AG08396 (cell line): ENCODE results near the gene GAGE12H.
"Not testable (repeated sequence)": the region's sequence is repeated elsewhere in the genome, so short reads cannot be mapped to it uniquely, and the experiment has no call there.

Experiments
- DNase-seq: peaks from one replicate; pipeline ENCODE4 v3.0.0; 2012; ENCODE audit warnings: low spot score, mixed read lengths

The GAGE12H gene

DNA sequence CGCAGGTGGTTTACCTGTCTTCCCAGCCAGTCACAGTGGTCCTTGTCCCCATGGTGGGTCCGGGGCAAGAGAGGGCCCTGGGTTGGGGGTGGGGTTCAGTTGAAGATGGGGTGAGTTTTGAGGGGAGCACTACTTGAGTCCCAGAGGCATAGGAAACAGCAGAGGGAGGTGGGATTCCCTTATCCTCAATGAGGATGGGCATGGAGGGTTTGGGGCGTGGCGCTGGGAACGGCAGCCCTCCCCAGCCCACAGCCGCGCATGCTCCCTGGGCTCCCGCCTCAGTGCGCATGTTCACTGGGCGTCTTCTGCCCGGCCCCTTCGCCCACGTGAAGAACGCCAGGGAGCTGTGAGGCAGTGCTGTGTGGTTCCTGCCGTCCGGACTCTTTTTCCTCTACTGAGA lies at the start of gene GAGE12H:
Gene GAGE12H (plus strand): TSS at position 301 of the 400 bp plus-strand sequence. CDS start 1,155 bp downstream, outside the sequence.
- DNase-seq = not testable (repeated sequence)

GRCh38 chrX:49531877-49532276 lies 47.9 kb upstream of the GAGE12H start, which contains the start of gene GAGE12C:
TSS of gene GAGE12C (plus strand) at chrX:49532177. CDS start at chrX:49533332, 1,155 bp downstream.
- DNase-seq = not testable (repeated sequence)

DNA sequence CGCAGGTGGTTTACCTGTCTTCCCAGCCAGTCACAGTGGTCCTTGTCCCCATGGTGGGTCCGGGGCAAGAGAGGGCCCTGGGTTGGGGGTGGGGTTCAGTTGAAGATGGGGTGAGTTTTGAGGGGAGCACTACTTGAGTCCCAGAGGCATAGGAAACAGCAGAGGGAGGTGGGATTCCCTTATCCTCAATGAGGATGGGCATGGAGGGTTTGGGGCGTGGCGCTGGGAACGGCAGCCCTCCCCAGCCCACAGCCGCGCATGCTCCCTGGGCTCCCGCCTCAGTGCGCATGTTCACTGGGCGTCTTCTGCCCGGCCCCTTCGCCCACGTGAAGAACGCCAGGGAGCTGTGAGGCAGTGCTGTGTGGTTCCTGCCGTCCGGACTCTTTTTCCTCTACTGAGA lies 38.3 kb upstream of the GAGE12H start, which contains the start of gene GAGE12D:
Gene GAGE12D (plus strand): TSS at position 301 of the 400 bp plus-strand sequence. CDS start 1,155 bp downstream, outside the sequence.
- not testable (repeated sequence) for DNase-seq

DNA sequence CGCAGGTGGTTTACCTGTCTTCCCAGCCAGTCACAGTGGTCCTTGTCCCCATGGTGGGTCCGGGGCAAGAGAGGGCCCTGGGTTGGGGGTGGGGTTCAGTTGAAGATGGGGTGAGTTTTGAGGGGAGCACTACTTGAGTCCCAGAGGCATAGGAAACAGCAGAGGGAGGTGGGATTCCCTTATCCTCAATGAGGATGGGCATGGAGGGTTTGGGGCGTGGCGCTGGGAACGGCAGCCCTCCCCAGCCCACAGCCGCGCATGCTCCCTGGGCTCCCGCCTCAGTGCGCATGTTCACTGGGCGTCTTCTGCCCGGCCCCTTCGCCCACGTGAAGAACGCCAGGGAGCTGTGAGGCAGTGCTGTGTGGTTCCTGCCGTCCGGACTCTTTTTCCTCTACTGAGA lies 28.8 kb upstream of the GAGE12H start, which contains the start of gene GAGE12E:
Gene GAGE12E (plus strand): TSS at position 301 of the 400 bp plus-strand sequence. CDS start 1,155 bp downstream, outside the sequence.
- DNase-seq = not testable (repeated sequence)

DNA sequence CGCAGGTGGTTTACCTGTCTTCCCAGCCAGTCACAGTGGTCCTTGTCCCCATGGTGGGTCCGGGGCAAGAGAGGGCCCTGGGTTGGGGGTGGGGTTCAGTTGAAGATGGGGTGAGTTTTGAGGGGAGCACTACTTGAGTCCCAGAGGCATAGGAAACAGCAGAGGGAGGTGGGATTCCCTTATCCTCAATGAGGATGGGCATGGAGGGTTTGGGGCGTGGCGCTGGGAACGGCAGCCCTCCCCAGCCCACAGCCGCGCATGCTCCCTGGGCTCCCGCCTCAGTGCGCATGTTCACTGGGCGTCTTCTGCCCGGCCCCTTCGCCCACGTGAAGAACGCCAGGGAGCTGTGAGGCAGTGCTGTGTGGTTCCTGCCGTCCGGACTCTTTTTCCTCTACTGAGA lies 19.2 kb upstream of the GAGE12H start, which contains the start of gene GAGE12F:
Gene GAGE12F (plus strand): TSS at position 301 of the 400 bp plus-strand sequence. CDS start 1,155 bp downstream, outside the sequence.
- DNase-seq = not testable (repeated sequence)

- DNase-seq = not testable (repeated sequence)
Observed at GRCh38 chrX:49568728-49569127, 11.0 kb upstream of the GAGE12H start.

DNA sequence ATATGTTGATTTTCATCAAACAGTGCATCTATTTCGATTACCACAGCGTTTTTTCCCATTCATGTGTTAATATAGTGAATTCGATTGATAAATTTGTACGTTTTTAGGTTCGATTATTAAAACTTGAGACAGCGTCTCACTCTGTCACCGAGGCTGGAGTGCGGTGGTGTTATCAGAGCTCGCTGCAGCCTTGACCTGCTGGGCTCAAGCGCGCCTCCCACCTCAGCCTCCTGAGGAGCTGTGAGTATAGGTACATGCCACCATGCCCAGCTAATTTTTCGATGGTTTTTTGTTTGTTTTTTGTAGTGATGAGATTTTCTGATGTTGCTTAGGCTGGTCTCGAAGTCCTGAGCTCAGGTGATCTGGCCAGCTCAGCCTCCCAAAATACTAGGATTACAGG lies 10.6 kb upstream of the GAGE12H start:
- DNase-seq = not testable (repeated sequence)

DNA sequence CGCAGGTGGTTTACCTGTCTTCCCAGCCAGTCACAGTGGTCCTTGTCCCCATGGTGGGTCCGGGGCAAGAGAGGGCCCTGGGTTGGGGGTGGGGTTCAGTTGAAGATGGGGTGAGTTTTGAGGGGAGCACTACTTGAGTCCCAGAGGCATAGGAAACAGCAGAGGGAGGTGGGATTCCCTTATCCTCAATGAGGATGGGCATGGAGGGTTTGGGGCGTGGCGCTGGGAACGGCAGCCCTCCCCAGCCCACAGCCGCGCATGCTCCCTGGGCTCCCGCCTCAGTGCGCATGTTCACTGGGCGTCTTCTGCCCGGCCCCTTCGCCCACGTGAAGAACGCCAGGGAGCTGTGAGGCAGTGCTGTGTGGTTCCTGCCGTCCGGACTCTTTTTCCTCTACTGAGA lies 9.6 kb upstream of the GAGE12H start, which contains the start of gene GAGE12G:
Gene GAGE12G (plus strand): TSS at position 301 of the 400 bp plus-strand sequence. CDS start 1,155 bp downstream, outside the sequence.
- not testable (repeated sequence) for DNase-seq

DNA sequence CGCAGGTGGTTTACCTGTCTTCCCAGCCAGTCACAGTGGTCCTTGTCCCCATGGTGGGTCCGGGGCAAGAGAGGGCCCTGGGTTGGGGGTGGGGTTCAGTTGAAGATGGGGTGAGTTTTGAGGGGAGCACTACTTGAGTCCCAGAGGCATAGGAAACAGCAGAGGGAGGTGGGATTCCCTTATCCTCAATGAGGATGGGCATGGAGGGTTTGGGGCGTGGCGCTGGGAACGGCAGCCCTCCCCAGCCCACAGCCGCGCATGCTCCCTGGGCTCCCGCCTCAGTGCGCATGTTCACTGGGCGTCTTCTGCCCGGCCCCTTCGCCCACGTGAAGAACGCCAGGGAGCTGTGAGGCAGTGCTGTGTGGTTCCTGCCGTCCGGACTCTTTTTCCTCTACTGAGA lies 9.4 kb downstream of the GAGE12H start, which contains the start of gene GAGE2A:
Gene GAGE2A (plus strand): TSS at position 301 of the 400 bp plus-strand sequence. CDS start 1,155 bp downstream, outside the sequence.
- not testable (repeated sequence) for DNase-seq

DNA sequence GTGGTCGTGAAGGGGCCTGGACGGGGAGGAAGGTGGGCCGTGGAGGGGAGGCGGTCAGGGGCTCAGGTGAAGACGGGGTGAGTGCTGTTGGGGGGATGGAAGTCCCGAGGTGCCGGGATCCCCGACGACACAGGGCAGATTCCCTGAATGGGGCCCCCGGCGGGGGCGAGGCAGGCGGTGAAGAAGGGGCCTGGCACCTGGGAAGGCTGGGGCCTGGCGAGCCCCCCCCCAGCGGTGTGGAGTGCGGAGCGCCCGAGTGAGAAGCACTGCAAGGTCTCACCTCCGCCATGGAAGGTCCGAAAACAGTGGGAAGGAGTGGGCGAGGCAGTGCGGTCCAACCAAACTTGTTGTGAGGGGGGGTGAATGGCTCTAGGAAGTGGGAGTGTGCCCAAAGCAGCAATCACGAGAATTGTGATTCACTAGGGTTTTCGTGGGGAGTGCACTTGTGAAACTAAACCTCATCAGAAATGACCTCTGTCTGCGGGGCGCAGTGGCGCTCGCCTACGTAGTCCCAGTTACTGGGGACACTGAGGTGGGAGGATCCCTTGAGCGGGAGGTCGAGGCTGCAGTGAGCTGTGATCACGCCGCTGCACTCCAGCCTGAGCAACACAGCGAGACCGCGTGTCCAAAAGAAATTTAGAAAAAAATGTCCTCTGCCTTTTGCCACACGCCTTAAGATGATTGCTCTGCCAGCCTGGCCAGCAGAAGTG lies 10.2 kb downstream of the GAGE12H start:
- DNase-seq = not testable (repeated sequence)

DNA sequence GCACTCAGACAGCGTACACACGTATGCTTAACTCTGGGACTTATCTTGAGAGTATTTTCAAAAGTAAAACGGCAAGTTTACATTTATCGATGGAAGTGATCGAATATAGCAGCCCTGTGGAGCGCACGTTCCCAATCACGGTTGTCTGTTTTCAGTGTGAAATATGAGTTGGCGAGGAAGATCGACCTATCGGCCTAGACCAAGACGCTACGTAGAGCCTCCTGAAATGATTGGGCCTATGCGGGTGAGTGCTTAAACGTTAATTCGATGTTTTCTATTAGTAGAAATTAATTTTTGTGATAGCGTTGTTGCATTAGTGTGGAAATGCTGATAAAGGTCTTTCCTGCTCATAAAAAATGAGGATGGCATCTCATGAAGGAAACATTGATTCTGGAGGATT lies 10.7 kb downstream of the GAGE12H start:
- not testable (repeated sequence) for DNase-seq

DNA sequence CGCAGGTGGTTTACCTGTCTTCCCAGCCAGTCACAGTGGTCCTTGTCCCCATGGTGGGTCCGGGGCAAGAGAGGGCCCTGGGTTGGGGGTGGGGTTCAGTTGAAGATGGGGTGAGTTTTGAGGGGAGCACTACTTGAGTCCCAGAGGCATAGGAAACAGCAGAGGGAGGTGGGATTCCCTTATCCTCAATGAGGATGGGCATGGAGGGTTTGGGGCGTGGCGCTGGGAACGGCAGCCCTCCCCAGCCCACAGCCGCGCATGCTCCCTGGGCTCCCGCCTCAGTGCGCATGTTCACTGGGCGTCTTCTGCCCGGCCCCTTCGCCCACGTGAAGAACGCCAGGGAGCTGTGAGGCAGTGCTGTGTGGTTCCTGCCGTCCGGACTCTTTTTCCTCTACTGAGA lies 19.0 kb downstream of the GAGE12H start, which contains the start of gene GAGE1:
Gene GAGE1 (plus strand): TSS at position 301 of the 400 bp plus-strand sequence. CDS start 1,155 bp downstream, outside the sequence.
- not testable (repeated sequence) for DNase-seq

DNA sequence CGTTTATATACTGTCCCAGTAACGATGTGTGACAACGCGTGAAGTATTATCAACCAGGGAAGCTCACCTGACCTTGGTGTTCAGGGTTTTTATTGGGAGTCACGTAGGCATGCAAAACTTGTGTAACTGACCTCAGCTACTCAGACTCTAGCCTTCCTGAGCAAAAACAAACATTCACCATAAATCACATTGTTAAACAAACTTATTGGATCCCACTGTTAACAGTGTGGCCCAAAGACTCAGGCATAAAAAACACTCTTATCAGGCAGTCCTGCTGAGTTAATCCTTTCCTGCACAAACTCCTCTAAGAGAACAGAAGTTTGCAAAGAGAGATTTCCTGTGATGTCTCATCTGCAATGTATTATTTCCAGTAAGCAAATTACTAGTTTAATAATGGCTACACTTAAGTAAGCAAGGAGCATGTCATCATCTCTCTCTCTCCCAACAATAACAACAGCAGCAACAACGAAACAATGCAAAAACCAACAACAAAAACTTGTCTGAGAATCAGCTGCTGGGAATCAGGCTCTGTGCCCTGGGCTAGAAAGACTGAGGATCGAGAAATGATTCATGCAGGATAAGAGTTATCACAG lies 31.1 kb downstream of the GAGE12H start:
- DNase-seq = no peak

DNA sequence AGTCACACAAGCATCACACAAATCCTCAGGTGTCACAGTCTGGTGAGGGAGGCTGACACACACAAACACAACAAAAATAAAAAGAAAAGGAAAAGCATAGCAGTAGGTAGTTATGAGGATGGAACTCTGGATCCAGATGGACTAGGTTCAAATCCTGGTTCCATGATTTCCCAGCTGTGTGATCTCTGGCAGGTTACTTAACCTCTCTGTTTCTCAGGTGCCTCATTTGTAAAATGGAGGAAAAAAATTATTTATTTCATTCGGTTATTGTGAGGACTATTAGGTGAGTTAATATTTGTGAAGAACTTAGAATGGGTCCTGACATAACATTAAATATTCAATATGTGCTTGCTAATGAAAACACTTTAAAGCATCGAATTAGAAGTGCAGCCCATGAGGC lies 38.8 kb downstream of the GAGE12H start:
- DNase-seq = no peak

- no peak for DNase-seq
Observed at GRCh38 chrX:49627086-49627777, 47.5 kb downstream of the GAGE12H start.
